Activated T-helper 1 cell treated with anti-CD3 and anti-CD28 coated beads, Interleukin-12 subunit alpha, Interleukin-12 subunit beta, Interleukin-2, Interleukin-4 antibody, amounts not matched to agents 30 ng/mL and 10 ng/mL and 1 ng/mL, durations not matched to agents 14 hours and 24 hours and 36 hours (primary cell): ENCODE data around the gene TEC. TPM values are rescaled to one million over a fixed set of nuclear protein-coding genes. Genes with fewer than 3 reads are reported as not detected.
"Not testable (repeated sequence)": the region's sequence is repeated elsewhere in the genome, so short reads cannot be mapped to it uniquely, and the experiment has no call there.

ENCODE experiments used
- DNase-seq: peaks from one replicate; pipeline ENCODE4 v3.0.0; 2021; ENCODE audit warnings: low spot score
- H3K27ac Mint-ChIP-seq: one replicate; pipeline ENCODE4 v1.8.0; 2021; ENCODE audit warnings: mild to moderate bottlenecking, mixed read lengths
- H3K27me3 Mint-ChIP-seq: one replicate; pipeline ENCODE4 v1.8.0; 2022; ENCODE audit warnings: mild to moderate bottlenecking, moderate library complexity, mixed read lengths; ENCODE audit not compliant: insufficient read depth
- H3K36me3 Mint-ChIP-seq: one replicate; pipeline ENCODE4 v1.8.0; 2021; ENCODE audit warnings: low read depth, mixed read lengths
- H3K4me1 Mint-ChIP-seq: one replicate; pipeline ENCODE4 v1.8.0; 2021; ENCODE audit warnings: low read depth, mixed read lengths
- H3K4me3 Mint-ChIP-seq: one replicate; pipeline ENCODE4 v1.8.0; 2021; ENCODE audit warnings: mild to moderate bottlenecking, moderate library complexity, mixed read lengths
- H3K9me3 Mint-ChIP-seq: one replicate; pipeline ENCODE4 v1.8.0; 2021; ENCODE audit warnings: mixed read lengths
- intact Hi-C: fragments of 100-400 bp; cut with micrococcal nuclease; formaldehyde crosslinking; loops from one replicate; pipeline ENCODE4 v1.15.1; 2024
- total RNA-seq: library from RNA; stranded (reverse); gene quantifications from 2 replicates; pipeline ENCODE4 v1.2.3, GENCODE V29; 2022

The TEC gene
- total RNA-seq, 1 donor from 2014 or later: 1.1 TPM

DNA sequence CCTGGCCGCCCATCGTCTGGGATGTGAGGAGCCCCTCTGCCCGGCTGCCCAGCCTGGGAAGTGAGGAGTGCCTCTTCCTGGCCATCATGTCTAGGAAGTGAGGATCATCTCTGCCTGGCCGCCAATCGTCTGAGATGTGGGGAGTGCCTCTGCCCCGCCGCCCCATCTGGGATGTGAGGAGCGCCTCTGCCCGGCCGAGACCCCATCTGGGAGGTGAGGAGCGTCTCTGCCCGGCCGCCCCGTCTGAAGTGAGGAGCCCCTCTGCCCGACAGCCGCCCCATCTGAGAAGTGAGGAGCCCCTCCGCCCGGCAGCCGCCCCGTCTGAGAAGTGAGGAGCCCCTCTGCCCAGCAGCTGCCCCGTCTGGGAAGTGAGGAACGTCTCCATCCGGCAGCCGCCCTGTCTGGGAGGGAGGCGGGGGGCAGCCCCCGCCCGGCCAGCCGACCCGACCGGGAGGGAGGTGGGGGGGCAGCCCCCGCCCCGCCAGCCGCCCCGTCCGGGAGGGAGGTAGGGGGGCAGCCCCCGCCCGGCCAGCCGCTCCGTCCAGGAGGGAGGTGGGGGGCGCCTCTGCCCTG is 22.7 kb upstream of the TEC start:
- H3K27ac Mint-ChIP-seq, H3K9me3 Mint-ChIP-seq, DNase-seq, H3K4me1 Mint-ChIP-seq, H3K4me3 Mint-ChIP-seq, H3K27me3 Mint-ChIP-seq, intact Hi-C loops, H3K36me3 Mint-ChIP-seq: not testable (repeated sequence)

DNA sequence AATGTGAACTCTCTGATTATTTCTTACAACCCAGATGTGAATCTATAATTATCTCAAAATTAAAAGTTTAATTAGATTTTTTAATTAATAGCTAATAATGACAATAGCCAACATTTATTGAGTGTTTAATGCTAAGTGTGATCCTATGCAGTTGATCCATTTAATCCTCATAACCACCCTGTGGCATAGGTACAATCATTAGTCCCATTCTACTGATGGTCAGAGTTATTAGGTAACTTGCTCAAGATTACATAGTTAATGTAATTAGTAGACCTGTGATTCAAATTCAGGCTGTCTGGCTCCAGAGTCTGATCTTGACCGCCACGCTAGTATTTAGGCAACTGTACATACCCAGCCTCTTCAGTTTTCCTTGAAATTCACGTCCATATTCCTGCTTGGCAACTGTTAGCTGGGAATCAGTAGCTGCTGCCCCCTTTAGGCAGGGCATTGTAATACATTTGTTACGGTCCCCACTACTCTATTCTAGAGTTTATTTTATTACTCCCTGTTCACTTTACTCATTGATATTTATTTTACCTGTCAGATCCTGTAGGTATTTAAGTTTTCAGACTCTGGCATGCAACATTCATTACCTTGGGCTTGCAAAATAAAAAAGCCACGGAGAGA is 20.6 kb upstream of the TEC start:
- H3K36me3 Mint-ChIP-seq: no peaks in the 10 kb centered on the region
- intact Hi-C loops: no loop called here
- H3K27ac Mint-ChIP-seq: no peak overlapping the region
- H3K4me1 Mint-ChIP-seq: no peaks in the 10 kb centered on the region
- no peaks in the 10 kb centered on the region for H3K9me3 Mint-ChIP-seq
- DNase-seq: no peak
- peaks cover 4% of the 10 kb centered on the region for H3K27me3 Mint-ChIP-seq
- H3K4me3 Mint-ChIP-seq: no peak overlapping the region

DNA sequence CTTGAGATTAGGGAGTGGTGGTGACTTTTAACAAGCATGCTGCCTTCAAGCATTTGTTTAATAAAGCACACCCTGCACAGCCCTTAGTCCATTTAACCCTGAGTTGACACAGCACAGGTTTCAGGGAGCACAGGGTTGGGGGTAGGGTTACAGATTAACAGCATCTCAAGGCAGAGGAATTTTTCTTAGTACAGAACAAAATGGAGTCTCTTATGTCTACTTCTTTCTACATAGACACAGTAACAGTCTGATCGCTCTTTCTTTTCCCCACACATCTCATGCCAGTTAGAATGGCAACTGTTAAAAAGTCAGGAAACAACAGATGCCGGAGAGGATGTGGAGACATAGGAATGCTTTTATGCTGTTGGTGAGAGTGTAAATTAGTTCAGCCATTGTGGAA is 16.4 kb upstream of the TEC start:
- H3K4me3 Mint-ChIP-seq, H3K9me3 Mint-ChIP-seq, DNase-seq, H3K4me1 Mint-ChIP-seq, intact Hi-C loops, H3K27ac Mint-ChIP-seq, H3K36me3 Mint-ChIP-seq: not testable (repeated sequence)
- H3K27me3 Mint-ChIP-seq: peaks cover 19% of the 10 kb centered on the region

GRCh38 chr4:48285640-48286039 is 16.0 kb upstream of the TEC start:
- H3K4me1 Mint-ChIP-seq, H3K36me3 Mint-ChIP-seq, H3K9me3 Mint-ChIP-seq, H3K4me3 Mint-ChIP-seq, H3K27ac Mint-ChIP-seq, DNase-seq, intact Hi-C loops: not testable (repeated sequence)
- H3K27me3 Mint-ChIP-seq: peaks cover 20% of the 10 kb centered on the region

- intact Hi-C loops: no loop called here
- Mint-ChIP-seq H3K4me3 (no peak overlapping the region), H3K4me1 (no peaks in the 10 kb centered on the region), H3K27me3 (peaks cover 4% of the 10 kb centered on the region), H3K27ac (no peak overlapping the region), H3K36me3 (no peaks in the 10 kb centered on the region), H3K9me3 (no peaks in the 10 kb centered on the region)
- DNase-seq: no peak
These were observed 6.0 kb upstream of the TEC start for GRCh38 chr4:48275686-48276085.

GRCh38 chr4:48275247-48275646 is 5.6 kb upstream of the TEC start:
- H3K4me1 Mint-ChIP-seq: peaks cover 3% of the 10 kb centered on the region
- no peak overlapping the region for H3K4me3 Mint-ChIP-seq
- no peaks in the 10 kb centered on the region for H3K36me3 Mint-ChIP-seq
- intact Hi-C loops: no loop called here
- H3K9me3 Mint-ChIP-seq: no peaks in the 10 kb centered on the region
- peaks cover 4% of the 10 kb centered on the region for H3K27me3 Mint-ChIP-seq
- H3K27ac Mint-ChIP-seq: no peak overlapping the region
- no peak for DNase-seq

DNA sequence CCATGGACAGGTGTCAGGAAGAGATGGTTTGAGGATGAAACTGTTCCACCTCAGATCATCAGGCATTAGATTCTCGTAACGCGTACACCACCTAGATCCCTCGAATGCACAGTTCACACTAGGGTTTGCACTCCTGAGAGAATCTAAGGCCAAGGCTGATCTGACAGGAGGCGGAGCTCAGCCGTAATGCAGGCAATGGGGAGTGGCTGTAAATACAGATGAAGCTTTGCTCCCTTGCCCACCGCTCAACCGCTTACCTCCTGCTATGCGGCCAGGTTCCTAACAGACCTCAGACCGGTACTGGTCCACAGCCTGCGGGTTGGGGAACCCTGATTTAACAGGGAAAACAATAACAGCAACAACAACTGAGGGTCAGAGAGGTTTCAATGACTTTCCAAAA is 2.0 kb upstream of the TEC start:
- intact Hi-C loops: no loop called here
- no peaks in the 10 kb centered on the region for H3K27me3 Mint-ChIP-seq
- H3K4me1 Mint-ChIP-seq: peaks cover 16% of the 10 kb centered on the region
- H3K9me3 Mint-ChIP-seq: no peaks in the 10 kb centered on the region
- H3K4me3 Mint-ChIP-seq: no peak overlapping the region
- no peaks in the 10 kb centered on the region for H3K36me3 Mint-ChIP-seq
- no peak overlapping the region for H3K27ac Mint-ChIP-seq
- DNase-seq: no peak

DNA sequence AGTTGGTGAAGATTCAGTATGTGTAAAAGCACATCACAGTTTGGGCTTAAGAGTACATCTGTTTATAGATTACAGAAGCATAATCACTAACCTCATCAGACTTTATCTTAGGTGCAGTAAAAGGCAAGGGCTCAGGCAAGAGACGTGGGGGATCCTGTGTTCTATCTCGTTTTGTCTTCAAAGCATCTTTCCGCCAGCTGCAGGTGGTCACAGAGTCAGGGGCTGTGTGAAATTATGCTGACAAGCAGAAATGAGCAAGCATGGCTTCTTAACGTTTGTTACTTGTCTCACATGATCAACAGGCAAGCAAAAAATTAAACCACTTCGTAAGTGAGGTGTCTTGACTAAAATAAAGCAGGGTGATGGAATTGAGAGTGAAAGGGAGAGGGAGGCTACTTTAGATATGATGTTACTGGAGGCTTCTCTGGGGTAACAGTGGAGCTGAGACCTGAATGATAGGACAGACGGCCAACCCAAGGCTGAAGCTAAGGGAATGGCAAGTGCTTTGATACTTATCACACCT is 1.4 kb upstream of the TEC start:
- Mint-ChIP-seq H3K4me1 (peaks cover 16% of the 10 kb centered on the region), H3K4me3 (no peak overlapping the region), H3K27me3 (no peaks in the 10 kb centered on the region), H3K36me3 (no peaks in the 10 kb centered on the region), H3K27ac (no peak overlapping the region), H3K9me3 (no peaks in the 10 kb centered on the region)
- intact Hi-C loops: loop anchor here (1.0 kb wide), 2 partner anchors 509 to 559 kb away; partner anchors contain the start of gene FRYL
- DNase-seq: no peak

DNA sequence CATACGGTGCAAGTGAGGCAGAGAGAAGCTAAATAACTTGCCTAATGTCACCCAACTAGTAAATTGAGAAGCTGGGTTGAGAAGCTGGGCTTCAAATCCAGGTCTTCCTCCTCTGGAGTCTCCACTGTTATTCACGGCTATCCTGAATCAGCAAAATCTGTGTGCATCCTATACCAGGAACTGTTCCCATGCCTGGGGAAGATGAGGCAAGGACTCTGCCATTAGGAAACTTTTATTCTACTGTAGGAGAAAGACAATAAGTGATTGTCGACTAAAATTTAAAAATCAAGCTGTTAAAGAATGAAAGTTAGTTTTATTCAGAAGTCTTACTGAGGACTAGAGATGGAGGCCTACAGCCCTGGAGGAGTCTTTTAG is 872 bp upstream of the TEC start:
- Mint-ChIP-seq H3K4me1 (peaks cover 16% of the 10 kb centered on the region), H3K27ac (no peak overlapping the region), H3K27me3 (no peaks in the 10 kb centered on the region), H3K4me3 (peak overlapping the region; percentile 89), H3K9me3 (no peaks in the 10 kb centered on the region), H3K36me3 (no peaks in the 10 kb centered on the region)
- intact Hi-C loops: loop anchor here (1.0 kb wide), 2 partner anchors 510 to 560 kb away; partner anchors contain the start of gene FRYL
- no peak for DNase-seq

GRCh38 chr4:48269861-48270522 is 354 bp upstream of the TEC start:
- intact Hi-C loops: loop anchor here (1.0 to 2.0 kb wide), 6 partner anchors 71 to 560 kb away; partner anchors contain the start of genes CNGA1, FRYL, NFXL1 and NIPAL1
- H3K27me3 Mint-ChIP-seq: no peaks in the 10 kb centered on the region
- peak; percentile 78 for DNase-seq
- peak overlapping the region; percentile 89 for H3K4me3 Mint-ChIP-seq
- H3K36me3 Mint-ChIP-seq: no peaks in the 10 kb centered on the region
- H3K4me1 Mint-ChIP-seq: peaks cover 16% of the 10 kb centered on the region
- no peaks in the 10 kb centered on the region for H3K9me3 Mint-ChIP-seq
- H3K27ac Mint-ChIP-seq: peak overlapping the region; percentile 74

GRCh38 chr4:48267574-48267973 is 2.1 kb downstream of the TEC start:
- Mint-ChIP-seq H3K4me3 (peak overlapping the region; percentile 52), H3K4me1 (peaks cover 16% of the 10 kb centered on the region)
- intact Hi-C loops: no loop called here

GRCh38 chr4:48266781-48267180 is 2.9 kb downstream of the TEC start:
- Mint-ChIP-seq H3K4me3 (no peak overlapping the region), H3K9me3 (no peaks in the 10 kb centered on the region), H3K27me3 (no peaks in the 10 kb centered on the region), H3K4me1 (peaks cover 18% of the 10 kb centered on the region), H3K36me3 (peaks cover 2% of the 10 kb centered on the region), H3K27ac (no peak overlapping the region)
- intact Hi-C loops: no loop called here
- DNase-seq: no peak

More at GRCh38 chr4:48267574-48267973, 2.1 kb downstream of the TEC start:
- Mint-ChIP-seq H3K27me3 (no peaks in the 10 kb centered on the region), H3K9me3 (no peaks in the 10 kb centered on the region), H3K36me3 (peaks cover 2% of the 10 kb centered on the region), H3K27ac (no peak overlapping the region)
- no peak for DNase-seq

- intact Hi-C loops: no loop called here
- Mint-ChIP-seq H3K27me3 (no peaks in the 10 kb centered on the region), H3K4me3 (no peak overlapping the region), H3K27ac (no peak overlapping the region), H3K36me3 (peaks cover 2% of the 10 kb centered on the region), H3K4me1 (peaks cover 11% of the 10 kb centered on the region), H3K9me3 (no peaks in the 10 kb centered on the region)
- no peak for DNase-seq
These were observed 6.7 kb downstream of the TEC start for GRCh38 chr4:48262926-48263325.
